ENCODE data around the gene ADAMTS2. TPM values are rescaled to one million over a fixed set of nuclear protein-coding genes. Genes with fewer than 3 reads are reported as not detected.
A peak's percentile ranks its signal among the peaks of the same experiment; 100 is the strongest.
"Not testable (repeated sequence)": the region's sequence is repeated elsewhere in the genome, so short reads cannot be mapped to it uniquely, and the experiment has no call there.

ADAMTS2 gene
- total and polyA plus RNA-seq, 2 donors: 22.8 to 80.9 TPM

DNA sequence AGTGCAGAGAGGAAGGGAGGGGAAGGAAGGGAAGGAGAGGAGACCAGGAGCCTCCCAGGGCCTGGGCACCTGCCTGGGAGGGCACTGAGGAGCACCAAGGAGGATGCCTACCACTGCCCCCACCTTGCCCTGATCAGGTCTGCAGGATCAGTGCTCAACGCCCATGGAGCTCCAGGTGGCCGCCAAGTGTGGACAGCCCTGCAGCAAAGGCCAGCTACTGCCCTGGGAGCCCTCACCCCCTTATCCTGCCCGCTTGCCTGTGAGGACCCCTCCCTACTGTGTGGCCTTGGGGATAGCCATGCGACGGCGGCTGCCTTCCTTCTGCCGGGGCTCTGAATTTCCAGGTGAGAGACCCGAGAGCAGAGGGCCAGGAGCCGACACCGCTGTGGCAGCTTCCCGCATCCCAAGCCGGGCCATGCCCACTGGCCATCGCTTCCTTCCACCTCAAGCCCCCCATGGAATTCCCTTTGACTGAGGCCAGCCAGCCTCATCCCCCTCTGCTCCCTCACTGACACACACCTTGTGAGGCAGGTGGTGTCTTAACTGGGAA lies 12.4 kb downstream of the ADAMTS2 start:
- 96% methylated on average over 13 of the region's 13 CpGs for WGBS
- Histone ChIP-seq H3K27ac (ENCODE audit: low read depth) (no peak overlapping the region), H3K4me1 (ENCODE audit: insufficient read depth) (no peaks in the 10 kb centered on the region), H3K36me3 (ENCODE audit: insufficient read depth) (no peaks in the 10 kb centered on the region), H3K4me3 (ENCODE audit: low read depth, low read length) (no peak overlapping the region)
- no peak for DNase-seq (ENCODE audit: extremely low spot score)

DNA sequence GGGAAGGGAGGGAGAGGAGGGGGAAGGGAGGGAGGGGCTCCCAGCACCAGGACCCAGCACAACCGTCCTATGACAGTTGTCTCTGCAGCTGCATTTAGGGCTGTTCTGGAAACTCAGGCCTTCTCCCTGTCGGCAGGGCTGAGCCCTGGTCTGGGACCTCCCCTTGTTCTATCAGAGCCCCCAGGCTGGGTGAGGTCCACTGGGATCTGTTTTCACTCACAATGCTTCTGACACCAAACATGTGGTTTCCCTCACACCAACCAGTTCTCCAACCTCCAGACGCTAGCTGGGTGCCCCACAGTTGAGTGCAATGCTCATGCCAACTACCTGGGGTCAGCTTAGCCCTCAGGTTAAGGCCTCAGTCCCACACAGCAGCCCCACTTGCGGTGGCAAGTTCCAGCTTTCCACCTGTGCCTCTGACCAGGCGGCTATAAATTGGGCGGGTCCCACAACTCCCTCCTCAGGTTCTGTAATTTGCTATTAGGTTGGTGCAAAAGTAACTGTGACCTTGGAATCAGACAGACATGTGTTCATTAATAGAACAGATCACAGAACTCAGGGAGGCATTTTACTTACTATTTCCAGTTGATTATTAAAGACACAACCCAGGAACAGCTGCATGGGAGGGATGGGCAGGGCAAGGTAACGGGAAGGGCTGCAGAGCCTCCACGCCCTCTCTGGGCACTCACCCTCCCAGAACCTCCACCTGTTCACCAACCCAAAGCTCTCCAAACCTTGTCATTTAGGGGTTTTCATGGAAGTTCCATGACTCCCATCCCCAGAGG lies 13.5 kb downstream of the ADAMTS2 start:
- no peaks in the 10 kb centered on the region for H3K36me3 ChIP-seq (ENCODE audit: insufficient read depth)
- H3K27ac ChIP-seq (ENCODE audit: low read depth): no peak overlapping the region
- no peaks in the 10 kb centered on the region for H3K4me1 ChIP-seq (ENCODE audit: insufficient read depth)
- 73% methylated on average over 8 of the region's 8 CpGs for WGBS
- DNase-seq (ENCODE audit: extremely low spot score): no peak
- no peak overlapping the region for H3K4me3 ChIP-seq (ENCODE audit: low read depth, low read length)

DNA sequence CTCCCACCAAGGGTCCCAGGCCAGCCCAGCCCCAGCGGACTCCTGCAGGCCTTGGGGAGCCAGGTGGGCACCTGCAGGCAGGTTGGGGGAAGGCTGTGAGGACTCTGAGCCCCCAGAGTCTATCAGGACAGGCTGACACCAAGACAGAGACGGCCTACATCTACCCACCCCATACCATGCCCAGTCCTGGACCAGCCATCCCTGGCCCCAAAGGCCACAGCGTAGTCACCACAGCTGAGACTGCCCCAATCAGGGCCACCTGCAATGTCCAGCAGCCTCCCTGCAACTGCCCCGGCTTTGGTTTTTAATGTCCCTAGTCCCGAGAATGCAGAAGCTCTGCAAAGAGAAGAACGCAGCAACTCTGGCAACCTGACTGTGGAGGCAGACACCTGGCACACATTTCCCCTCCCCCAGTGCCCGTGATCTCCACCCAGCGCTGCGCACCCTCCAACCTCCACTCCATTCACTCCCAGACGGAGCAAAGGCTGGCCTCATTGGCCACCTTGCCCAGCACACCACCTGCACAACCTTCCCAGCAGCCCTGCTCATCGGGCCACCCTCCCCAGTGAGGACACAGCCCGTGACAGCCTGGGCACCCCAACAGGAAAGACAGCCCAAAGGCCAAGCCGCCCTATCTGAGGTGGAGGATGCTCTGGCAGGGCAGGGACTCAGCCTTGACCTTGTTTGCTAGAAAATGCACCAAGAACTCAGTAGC lies 14.9 kb downstream of the ADAMTS2 start:
- H3K4me3 ChIP-seq (ENCODE audit: low read depth, low read length): no peak overlapping the region
- H3K27ac ChIP-seq (ENCODE audit: low read depth): no peak overlapping the region
- H3K4me1 ChIP-seq (ENCODE audit: insufficient read depth): no peaks in the 10 kb centered on the region
- no peak for DNase-seq (ENCODE audit: extremely low spot score)
- no peaks in the 10 kb centered on the region for H3K36me3 ChIP-seq (ENCODE audit: insufficient read depth)
- 92% methylated on average over 13 of the region's 13 CpGs for WGBS

DNA sequence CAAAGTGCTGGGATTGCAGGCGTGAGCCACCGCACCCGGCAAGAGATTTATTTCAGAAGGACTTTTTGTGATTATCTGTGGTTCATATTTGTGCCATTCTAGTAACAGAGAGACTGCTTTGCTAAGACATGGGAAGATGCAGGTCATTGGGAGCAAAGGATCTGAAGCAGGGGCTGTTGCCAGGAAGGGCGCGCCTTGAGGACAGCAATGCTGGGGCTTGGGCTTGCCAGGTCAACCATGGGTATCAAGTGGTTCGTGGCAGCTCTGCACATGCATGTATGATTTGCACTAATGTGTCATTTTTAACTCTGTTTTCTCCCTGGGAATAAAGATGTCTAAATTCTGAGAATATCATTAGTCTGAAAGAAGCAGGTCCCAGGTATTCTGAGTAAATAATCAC lies 17.0 kb downstream of the ADAMTS2 start:
- no peaks in the 10 kb centered on the region for H3K36me3 ChIP-seq (ENCODE audit: insufficient read depth)
- WGBS: 96% methylated on average over 6 of the region's 6 CpGs
- H3K4me3 ChIP-seq (ENCODE audit: low read depth, low read length): no peak overlapping the region
- no peaks in the 10 kb centered on the region for H3K4me1 ChIP-seq (ENCODE audit: insufficient read depth)
- no peak for DNase-seq (ENCODE audit: extremely low spot score)
- no peak overlapping the region for H3K27ac ChIP-seq (ENCODE audit: low read depth)

DNA sequence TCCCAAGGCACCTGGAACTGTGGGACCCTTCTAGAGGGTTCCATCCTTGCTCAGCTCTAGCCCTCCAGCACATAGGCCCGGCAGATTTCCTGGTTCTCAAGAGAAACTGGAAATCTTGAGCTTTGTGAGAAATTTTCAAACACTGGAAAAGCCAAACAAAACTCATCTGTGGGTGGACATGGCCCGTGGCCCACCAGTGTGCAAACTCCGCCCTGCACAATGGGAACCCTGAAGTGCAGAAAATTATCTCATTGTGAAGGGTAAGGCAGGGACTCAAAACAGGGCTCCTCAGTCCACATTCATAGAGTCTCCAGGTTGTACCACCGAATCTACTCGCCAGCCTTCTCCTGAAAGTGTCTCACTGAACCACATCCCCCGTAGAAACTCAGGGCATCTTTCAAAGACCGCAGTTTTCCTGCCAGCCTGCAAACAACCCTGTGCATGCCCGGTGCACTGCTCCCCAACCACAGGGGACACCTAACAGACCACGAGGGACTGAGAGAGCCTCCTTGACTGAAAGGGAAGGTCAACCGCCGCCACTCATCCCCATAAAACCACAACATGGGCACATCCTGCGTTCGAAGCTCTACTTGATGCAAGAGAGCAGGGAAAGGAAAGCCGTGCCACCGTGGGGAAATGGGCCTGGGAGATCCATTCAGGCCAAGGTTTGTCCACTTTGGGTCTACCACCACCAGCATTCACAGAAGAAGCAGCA lies 18.1 kb downstream of the ADAMTS2 start:
- Histone ChIP-seq H3K27ac (ENCODE audit: low read depth) (no peak overlapping the region), H3K4me3 (ENCODE audit: low read depth, low read length) (no peak overlapping the region), H3K36me3 (ENCODE audit: insufficient read depth) (no peaks in the 10 kb centered on the region), H3K4me1 (ENCODE audit: insufficient read depth) (no peaks in the 10 kb centered on the region)
- DNase-seq (ENCODE audit: extremely low spot score): no peak
- 87% methylated on average over 15 of the region's 15 CpGs for WGBS

DNA sequence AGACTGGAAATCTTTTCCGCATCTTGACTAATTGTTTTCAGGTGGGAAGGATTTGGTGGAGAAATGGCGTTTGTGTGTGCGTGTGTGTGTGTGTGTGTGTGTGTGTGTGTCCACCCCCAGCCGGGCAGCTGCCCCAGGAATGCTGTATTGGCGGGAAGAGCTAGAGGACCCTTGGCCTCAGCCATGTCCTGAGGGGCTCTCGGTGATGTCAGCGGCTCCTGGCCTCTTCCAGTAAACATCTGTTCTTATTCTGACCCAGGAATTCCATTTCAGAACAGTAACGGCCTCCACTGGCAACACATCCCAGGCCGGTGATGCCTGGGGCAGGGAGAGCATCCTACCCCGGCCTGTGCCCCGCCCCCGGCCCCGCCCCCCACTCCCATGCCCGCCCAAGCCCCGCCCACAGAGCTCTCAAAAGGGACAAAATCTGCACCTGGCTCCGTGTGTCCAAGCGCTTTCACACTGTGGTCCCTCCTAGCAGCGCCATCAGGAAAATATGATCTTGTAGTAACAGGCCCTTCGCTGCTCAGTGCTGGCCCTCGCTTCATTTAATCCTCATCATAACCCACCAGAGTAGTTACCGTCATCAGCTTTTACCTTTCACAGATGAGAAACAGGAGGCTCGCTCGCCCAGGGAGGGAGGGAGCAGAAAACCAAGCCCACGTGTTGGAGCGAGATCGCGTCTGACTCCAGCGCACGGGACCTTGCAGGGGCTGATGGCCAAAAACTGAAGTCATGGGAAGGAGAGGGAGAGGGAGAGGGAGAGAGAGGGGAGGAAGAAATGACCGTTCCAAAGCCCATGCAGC lies 18.9 kb downstream of the ADAMTS2 start:
- Histone ChIP-seq H3K36me3 (ENCODE audit: insufficient read depth) (no peaks in the 10 kb centered on the region), H3K4me1 (ENCODE audit: insufficient read depth) (no peaks in the 10 kb centered on the region), H3K4me3 (ENCODE audit: low read depth, low read length) (no peak overlapping the region), H3K27ac (ENCODE audit: low read depth) (no peak overlapping the region)
- whole genome bisulfite sequencing: 24% methylated on average over 30 of the region's 30 CpGs
- DNase-seq (ENCODE audit: extremely low spot score): peak; percentile 55

DNA sequence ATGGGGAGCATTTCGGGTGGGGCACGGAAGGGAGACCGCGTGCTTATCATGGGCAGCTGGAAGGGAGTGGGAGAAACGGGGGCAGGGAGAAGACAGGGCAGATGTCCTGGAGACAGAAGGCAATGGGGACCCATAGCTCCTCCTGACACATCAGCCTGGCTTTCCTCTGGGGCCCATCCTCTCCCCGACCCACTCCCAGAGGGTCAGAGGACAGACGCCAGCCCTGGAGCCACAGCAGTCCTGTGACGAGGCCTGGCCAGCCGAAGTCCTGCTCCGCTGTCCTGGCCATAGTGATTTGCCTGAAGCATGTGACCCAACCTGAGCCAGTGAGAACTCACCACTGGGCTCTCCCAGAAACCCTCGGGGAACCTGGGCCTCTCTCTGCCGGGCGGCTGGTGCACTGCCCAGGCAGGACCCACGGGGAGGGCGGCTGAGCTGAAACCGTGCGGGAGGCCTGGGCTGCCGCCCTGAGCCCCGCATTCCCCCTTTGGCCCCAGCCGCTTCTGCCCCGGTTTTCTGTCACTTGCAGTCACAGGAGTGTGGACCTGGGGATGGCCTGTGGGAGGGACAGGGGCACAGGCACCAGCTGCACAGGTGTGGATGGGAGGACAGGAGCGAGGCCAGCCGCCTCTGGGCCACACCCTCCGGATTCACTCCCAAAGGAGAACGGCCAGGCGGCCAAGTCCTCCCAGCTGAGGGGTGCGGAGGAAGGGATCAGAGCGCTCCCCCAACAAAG lies 19.8 kb downstream of the ADAMTS2 start:
- no peaks in the 10 kb centered on the region for H3K36me3 ChIP-seq (ENCODE audit: insufficient read depth)
- H3K4me1 ChIP-seq (ENCODE audit: insufficient read depth): no peaks in the 10 kb centered on the region
- no peak overlapping the region for H3K27ac ChIP-seq (ENCODE audit: low read depth)
- no peak for DNase-seq (ENCODE audit: extremely low spot score)
- WGBS: 88% methylated on average over 28 of the region's 28 CpGs
- no peak overlapping the region for H3K4me3 ChIP-seq (ENCODE audit: low read depth, low read length)

DNA sequence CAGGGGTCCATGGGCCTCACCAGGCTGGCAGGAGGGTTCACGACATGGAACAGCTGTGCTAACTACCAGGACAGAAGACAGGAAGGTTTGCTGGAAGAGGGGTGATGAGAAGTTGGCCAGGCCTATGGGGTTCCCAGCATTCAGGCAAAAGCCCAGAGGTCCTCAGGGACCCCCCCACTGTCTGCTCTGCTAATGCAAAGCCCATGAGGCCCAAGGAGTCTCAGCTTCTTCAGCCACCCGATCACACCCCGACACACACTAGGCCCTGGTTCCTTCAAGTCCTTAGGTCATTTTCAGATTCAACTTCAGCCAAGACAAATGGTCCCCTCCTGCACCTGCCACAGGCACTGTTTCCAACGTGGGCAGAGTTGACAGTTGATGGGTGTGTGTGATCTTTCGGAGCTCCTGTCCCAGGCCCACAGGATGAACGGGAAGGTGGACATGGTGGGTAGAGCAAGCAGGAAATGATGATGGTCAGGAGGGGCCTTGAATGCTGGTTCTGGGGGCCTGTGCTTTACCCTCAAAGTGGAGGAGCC lies 20.4 kb downstream of the ADAMTS2 start:
- WGBS: 87% methylated on average over 6 of the region's 6 CpGs
- Histone ChIP-seq H3K4me3 (ENCODE audit: low read depth, low read length) (no peak overlapping the region), H3K4me1 (ENCODE audit: insufficient read depth) (no peaks in the 10 kb centered on the region), H3K36me3 (ENCODE audit: insufficient read depth) (no peaks in the 10 kb centered on the region), H3K27ac (ENCODE audit: low read depth) (no peak overlapping the region)
- no peak for DNase-seq (ENCODE audit: extremely low spot score)

DNA sequence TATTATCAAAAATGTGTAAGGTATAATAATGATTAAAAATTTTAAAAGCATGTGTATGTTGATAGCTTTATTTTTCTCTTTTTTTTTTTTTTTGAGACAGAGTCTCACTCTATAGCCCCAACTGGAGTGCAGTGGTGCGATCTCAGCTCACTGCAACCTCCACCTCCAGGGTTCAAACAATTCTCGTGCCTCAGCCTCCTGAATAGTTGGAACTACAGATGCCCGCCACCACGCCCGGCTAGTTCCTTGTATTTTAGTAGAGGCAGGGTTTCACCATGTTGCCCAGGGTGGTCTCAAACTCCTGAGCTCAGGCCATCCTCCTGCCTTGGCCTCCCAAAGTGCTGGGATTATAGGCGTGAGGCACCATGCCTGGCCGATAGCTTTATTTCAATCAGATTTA lies 20.9 kb downstream of the ADAMTS2 start:
- not testable (repeated sequence) for H3K27ac ChIP-seq (ENCODE audit: low read depth); H3K4me3 ChIP-seq (ENCODE audit: low read depth, low read length); H3K4me1 ChIP-seq (ENCODE audit: insufficient read depth); H3K36me3 ChIP-seq (ENCODE audit: insufficient read depth); DNase-seq (ENCODE audit: extremely low spot score)
- 95% methylated on average over 7 of the region's 7 CpGs for WGBS

DNA sequence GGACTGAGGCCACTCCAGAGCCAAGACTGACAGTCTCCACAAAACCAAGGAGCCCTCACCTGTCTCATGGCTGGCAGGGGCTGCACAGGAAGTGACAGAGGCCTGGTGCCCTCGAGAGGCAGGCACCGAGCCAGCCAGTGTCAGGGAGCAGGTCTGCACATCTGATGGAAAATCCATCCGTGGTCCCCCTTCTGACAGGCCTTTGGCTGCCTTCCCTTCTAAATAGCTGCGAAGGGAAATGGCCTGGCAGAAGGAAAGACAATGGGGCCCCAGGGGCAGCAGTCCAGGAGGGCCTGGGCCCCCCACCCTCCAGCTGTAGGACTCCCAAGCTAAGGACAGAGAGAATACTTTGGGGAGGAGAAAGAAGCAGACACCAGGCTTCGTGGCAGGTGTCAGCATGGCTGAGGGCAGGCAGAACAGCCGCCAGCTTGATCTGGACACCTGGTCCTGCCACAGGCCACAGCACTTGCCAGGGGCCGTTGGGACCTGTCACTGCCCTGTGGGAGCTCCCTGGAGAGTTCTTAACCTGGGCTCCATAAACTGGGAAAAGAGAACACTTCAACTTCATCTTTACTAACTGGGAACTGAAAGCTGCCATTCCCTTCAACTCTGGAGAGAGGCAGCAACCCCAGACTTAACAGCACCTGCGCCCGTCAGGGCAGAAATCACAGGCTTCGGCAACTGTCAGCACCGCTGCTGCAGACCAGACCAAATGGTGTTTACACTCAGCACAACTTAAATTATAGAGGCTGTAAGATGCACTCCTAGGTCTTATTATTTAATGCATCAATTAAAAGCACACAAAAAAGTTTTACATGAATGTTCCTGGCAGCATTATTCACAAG lies 22.0 kb downstream of the ADAMTS2 start:
- no peak overlapping the region for H3K4me3 ChIP-seq (ENCODE audit: low read depth, low read length)
- no peaks in the 10 kb centered on the region for H3K4me1 ChIP-seq (ENCODE audit: insufficient read depth)
- no peaks in the 10 kb centered on the region for H3K36me3 ChIP-seq (ENCODE audit: insufficient read depth)
- no peak overlapping the region for H3K27ac ChIP-seq (ENCODE audit: low read depth)
- no peak for DNase-seq (ENCODE audit: extremely low spot score)
- WGBS: 55% methylated on average over 11 of the region's 11 CpGs

DNA sequence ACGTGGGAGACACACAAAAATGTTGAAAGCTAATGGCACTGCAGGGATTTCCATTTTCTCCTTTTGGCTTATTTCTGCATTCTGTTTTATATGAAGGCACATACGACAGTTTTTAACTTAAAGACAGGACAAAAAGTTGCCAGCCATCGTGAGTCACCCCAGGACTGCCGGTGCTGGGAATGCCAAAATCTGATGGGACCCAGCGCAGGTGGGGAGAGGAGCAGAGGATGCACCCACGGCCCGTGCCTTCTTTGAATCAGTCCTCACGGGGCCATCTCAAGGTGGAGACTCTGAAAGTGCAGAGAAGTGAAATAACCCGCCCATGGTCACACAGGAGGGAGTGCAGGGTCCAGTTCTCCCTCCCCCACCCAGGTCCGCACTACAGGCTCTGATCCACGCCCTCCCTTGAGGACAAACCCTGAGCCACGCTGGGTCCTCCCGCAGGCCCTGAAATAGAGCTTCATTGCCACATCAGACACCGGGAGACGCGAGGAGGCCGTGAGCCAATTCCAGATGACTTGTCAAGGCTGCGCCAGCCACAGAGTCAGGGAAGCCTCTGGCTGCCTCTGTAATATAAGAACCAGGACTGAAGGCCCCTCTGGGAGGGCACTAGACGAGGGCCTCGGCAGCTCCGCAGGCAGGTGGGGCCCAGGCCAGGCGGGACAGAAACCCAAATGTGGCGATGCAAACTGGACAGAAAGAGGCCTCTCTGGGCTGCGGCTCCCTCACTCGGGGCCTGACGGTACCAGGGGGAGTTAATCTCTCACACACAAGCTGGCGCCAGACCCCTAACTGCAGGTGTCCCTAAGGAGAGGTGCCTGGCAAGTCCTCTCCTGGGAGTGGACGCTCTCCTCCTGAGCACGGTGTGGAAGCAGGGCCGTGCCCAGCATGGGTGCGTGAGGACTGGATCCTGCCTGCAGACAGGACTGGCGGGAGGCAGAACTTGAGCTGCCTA lies 22.9 kb downstream of the ADAMTS2 start:
- Histone ChIP-seq H3K4me1 (ENCODE audit: insufficient read depth) (no peaks in the 10 kb centered on the region), H3K4me3 (ENCODE audit: low read depth, low read length) (no peak overlapping the region), H3K36me3 (ENCODE audit: insufficient read depth) (no peaks in the 10 kb centered on the region), H3K27ac (ENCODE audit: low read depth) (no peak overlapping the region)
- 83% methylated on average over 32 of the region's 32 CpGs for WGBS
- DNase-seq (ENCODE audit: extremely low spot score): no peak
